Stimulated activated naive CD8-positive, alpha-beta T cell treated with anti-CD3 and anti-CD28 coated beads, Interleukin-15, Interleukin-2, amounts not matched to agents 100 ng/mL and 50 ng/mL, for 24 hours (primary cell): Measurements from ENCODE around the gene AUH.

Experiments
- H3K27ac Mint-ChIP-seq: one replicate; pipeline ENCODE4 v1.8.0; 2021; ENCODE audit warnings: mild to moderate bottlenecking, mixed read lengths
- H3K27me3 Mint-ChIP-seq: one replicate; pipeline ENCODE4 v1.8.0; 2021; ENCODE audit warnings: mixed read lengths
- H3K36me3 Mint-ChIP-seq: one replicate; pipeline ENCODE4 v1.8.0; 2021; ENCODE audit warnings: low read depth, mixed read lengths
- H3K4me1 Mint-ChIP-seq: one replicate; pipeline ENCODE4 v1.8.0; 2021; ENCODE audit warnings: low read depth, mixed read lengths
- H3K4me3 Mint-ChIP-seq: one replicate; pipeline ENCODE4 v1.8.0; 2021; ENCODE audit warnings: mild to moderate bottlenecking, mixed read lengths
- H3K9me3 Mint-ChIP-seq: one replicate; pipeline ENCODE4 v1.8.0; 2021; ENCODE audit warnings: mixed read lengths

The AUH gene

DNA sequence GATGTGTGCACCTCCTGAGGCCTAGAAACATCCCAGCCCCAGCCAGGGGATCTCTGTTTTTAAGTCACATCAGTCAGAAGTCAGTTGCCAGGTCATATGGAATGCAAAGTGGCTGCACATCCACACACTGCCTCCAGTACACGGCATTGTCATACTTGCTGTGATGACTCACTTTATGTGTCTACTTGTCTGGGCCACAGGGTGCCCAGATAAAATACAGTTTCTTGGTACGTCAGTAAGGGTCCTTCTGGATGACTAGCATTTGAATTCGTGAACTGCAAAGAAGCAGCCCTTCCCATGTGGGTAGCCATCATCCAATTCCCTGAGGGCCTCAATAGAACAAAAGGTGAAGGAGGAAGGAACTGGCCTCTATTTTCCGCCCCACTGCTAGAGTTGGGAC, 27.7 kb downstream of the AUH start:
- Mint-ChIP-seq H3K36me3 (peaks cover 50% of the 10 kb centered on the region), H3K9me3 (peaks cover 7% of the 10 kb centered on the region), H3K4me1 (peaks cover 6% of the 10 kb centered on the region), H3K27ac (no peak overlapping the region), H3K27me3 (no peaks in the 10 kb centered on the region), H3K4me3 (no peak overlapping the region)

DNA sequence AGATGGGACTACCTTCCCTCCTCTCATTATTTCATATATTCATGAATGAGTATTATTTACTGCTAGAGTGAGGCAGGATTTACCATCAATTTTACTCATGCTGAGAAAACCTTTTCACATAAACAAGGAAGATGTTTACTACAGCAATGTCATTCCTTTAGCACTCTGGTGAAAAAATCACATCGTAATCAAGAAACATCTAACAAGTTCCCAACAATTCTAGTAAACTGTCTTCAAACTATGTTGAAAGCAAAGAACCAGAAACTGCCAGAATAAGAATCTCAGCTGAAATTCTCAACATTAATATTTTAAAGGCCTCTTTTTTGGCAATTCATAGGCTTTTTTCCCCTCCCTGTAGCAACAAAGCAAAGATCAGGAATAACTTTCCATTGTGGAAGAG, 28.2 kb downstream of the AUH start:
- Mint-ChIP-seq H3K9me3 (peaks cover 7% of the 10 kb centered on the region), H3K27ac (no peak overlapping the region), H3K36me3 (peaks cover 52% of the 10 kb centered on the region), H3K27me3 (no peaks in the 10 kb centered on the region), H3K4me1 (peaks cover 6% of the 10 kb centered on the region), H3K4me3 (no peak overlapping the region)

DNA sequence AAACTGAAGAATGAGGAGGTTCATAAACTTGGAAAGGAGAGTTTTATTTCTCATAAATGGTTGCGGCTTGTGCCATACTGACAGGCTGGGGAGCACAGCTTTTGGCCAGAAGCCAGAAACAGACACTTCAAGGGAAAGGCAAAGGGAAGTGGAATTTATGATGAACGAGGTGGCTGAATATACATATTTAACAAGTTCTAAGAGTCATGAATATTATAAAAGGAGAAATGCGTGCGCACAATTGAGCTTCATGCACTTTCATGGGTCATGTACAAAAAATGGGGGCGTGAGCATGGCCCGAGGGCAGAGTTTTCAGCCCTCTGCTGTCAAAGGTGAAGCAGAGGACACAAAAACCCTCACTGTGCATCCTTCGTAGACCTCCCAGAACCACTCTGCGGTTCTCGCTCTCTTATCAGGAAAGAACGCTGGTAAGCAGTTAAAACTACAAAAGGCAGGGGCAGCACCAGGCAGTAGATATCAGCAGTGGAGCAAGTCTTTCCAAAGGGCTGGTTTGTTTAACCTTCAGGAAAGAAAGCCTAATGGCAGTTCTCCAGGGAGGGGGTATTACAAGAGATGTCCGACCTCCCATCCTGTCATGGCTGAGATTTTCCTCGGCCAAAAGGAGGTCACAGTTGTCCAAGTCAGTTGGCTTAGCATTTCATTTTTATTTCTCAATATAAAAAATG, 29.0 kb downstream of the AUH start:
- Mint-ChIP-seq H3K27ac (no peak overlapping the region), H3K27me3 (no peaks in the 10 kb centered on the region), H3K36me3 (peaks cover 51% of the 10 kb centered on the region), H3K4me3 (no peak overlapping the region), H3K4me1 (peaks cover 6% of the 10 kb centered on the region), H3K9me3 (peaks cover 7% of the 10 kb centered on the region)

GRCh38 chr9:91331849-91332248, 29.9 kb downstream of the AUH start:
- H3K4me1 Mint-ChIP-seq = peaks cover 6% of the 10 kb centered on the region
- no peak overlapping the region for H3K4me3 Mint-ChIP-seq
- H3K9me3 Mint-ChIP-seq = peaks cover 7% of the 10 kb centered on the region
- no peak overlapping the region for H3K27ac Mint-ChIP-seq
- H3K36me3 Mint-ChIP-seq = peaks cover 57% of the 10 kb centered on the region
- no peaks in the 10 kb centered on the region for H3K27me3 Mint-ChIP-seq

DNA sequence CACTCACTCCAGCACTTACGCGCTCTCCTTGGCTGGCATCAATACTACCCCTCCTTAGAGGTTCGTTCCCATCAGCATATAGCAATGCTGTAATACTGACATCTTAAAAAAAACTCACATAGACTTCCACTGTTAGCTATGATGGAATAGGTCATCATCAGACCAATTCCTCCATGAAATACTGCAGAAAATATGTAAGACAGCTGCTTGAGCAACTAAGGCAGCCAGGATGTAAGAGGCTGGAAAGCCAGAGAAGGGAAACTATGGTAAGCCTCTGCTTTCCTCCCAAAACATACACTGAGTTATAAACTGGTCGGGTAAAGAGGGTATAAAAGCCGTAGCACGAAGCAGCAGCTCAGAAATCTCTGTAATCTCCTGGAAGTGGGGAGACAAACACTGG, 33.5 kb downstream of the AUH start:
- Mint-ChIP-seq H3K27ac (no peak overlapping the region), H3K4me3 (no peak overlapping the region), H3K9me3 (peaks cover 7% of the 10 kb centered on the region), H3K4me1 (peaks cover 6% of the 10 kb centered on the region), H3K36me3 (peaks cover 54% of the 10 kb centered on the region), H3K27me3 (no peaks in the 10 kb centered on the region)

DNA sequence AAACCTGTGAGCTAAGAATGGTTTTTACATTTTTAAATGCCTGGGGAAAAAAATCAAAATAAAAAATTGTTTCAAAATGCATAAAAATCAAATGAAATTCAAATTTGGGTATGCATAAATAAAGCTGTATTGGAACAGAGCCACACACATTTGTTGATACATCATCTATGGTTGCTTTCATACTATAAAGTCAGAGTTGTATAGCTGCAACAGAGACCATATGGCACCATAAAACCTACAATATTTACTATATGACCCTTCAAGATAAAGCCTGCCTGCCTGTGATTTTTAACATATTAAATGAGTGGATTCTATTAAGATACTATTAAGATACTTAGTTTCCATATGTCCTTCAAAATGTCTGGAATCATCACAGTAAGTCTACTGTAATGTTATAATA, 40.0 kb downstream of the AUH start:
- Mint-ChIP-seq H3K9me3 (no peaks in the 10 kb centered on the region), H3K27me3 (no peaks in the 10 kb centered on the region), H3K4me3 (no peak overlapping the region), H3K27ac (no peak overlapping the region), H3K36me3 (peaks cover 46% of the 10 kb centered on the region), H3K4me1 (no peaks in the 10 kb centered on the region)

DNA sequence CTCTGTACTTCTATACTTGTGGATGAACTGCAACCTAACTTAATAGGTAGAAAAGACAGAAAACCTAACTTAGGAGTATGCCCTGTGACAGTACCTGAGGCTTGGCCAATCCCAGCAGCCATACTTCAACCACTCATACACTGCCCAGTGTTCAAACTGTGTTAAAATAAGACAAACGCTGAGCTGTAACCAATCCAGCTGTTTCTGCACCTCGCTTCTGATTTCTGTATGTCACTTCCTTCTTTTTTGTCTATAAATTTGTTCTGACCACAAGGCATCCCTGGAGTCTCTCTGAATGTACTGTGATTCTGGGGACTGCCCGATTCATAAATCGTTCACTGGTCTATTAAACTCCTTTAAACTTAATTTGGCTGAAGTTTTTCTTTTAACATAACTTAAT, 41.4 kb downstream of the AUH start:
- Mint-ChIP-seq H3K4me1 (no peaks in the 10 kb centered on the region), H3K9me3 (no peaks in the 10 kb centered on the region), H3K27me3 (no peaks in the 10 kb centered on the region), H3K4me3 (no peak overlapping the region), H3K36me3 (peaks cover 58% of the 10 kb centered on the region), H3K27ac (no peak overlapping the region)

GRCh38 chr9:91316093-91316492, 45.6 kb downstream of the AUH start:
- Mint-ChIP-seq H3K27me3 (no peaks in the 10 kb centered on the region), H3K27ac (no peak overlapping the region), H3K4me1 (peaks cover 4% of the 10 kb centered on the region), H3K36me3 (peaks cover 60% of the 10 kb centered on the region), H3K9me3 (no peaks in the 10 kb centered on the region), H3K4me3 (no peak overlapping the region)

DNA sequence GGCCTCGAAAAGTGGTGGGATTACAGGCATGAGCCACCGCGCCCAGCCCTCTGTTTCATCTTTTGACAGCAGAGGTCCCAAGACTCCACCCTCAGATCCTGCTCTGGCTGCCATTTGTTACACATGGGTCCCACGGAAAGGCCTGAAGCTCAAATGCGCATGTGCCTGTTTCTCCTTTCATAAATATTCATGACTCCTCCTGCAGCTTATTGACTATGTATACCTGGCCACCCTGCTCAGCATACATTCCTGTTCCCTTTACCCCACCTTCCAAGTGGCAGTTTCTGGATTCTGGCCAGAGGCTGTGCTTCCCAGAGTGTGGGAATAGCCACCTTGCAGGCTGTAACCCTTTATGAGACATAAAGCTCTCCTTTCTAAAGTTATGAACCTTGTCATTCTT, 46.5 kb downstream of the AUH start:
- H3K9me3 Mint-ChIP-seq = no peaks in the 10 kb centered on the region
- no peak overlapping the region for H3K4me3 Mint-ChIP-seq
- peaks cover 4% of the 10 kb centered on the region for H3K4me1 Mint-ChIP-seq
- peaks cover 63% of the 10 kb centered on the region for H3K36me3 Mint-ChIP-seq
- H3K27ac Mint-ChIP-seq = no peak overlapping the region
- H3K27me3 Mint-ChIP-seq = no peaks in the 10 kb centered on the region

- Mint-ChIP-seq H3K27me3 (no peaks in the 10 kb centered on the region), H3K4me3 (no peak overlapping the region), H3K27ac (no peak overlapping the region), H3K9me3 (no peaks in the 10 kb centered on the region), H3K4me1 (peaks cover 9% of the 10 kb centered on the region), H3K36me3 (peaks cover 54% of the 10 kb centered on the region)
Observed at GRCh38 chr9:91312717-91313325, 48.9 kb downstream of the AUH start.

GRCh38 chr9:91310037-91310436, 51.7 kb downstream of the AUH start:
- Mint-ChIP-seq H3K36me3 (peaks cover 48% of the 10 kb centered on the region), H3K27ac (no peak overlapping the region), H3K4me1 (peaks cover 9% of the 10 kb centered on the region), H3K9me3 (no peaks in the 10 kb centered on the region), H3K27me3 (no peaks in the 10 kb centered on the region), H3K4me3 (no peak overlapping the region)

DNA sequence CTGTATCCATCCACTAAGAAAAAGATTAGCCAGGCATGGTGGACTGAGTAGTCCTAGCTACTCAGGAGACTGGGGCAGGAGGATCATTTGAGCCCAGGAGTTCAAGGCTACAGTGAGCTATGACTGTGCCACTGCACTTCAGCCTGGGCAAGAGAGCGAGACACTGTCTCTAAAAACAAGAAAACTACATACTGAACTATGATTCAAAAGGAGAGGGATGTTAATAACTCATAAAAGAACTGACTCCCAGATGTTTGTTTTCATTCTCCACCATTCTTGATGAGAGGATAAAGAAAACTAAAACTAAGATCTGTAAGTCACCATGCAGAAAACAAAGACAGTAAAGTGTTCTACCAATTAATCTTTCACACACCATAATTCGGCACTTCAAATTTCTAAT, 53.5 kb downstream of the AUH start:
- H3K4me3 Mint-ChIP-seq = no peak overlapping the region
- H3K27me3 Mint-ChIP-seq = no peaks in the 10 kb centered on the region
- H3K36me3 Mint-ChIP-seq = peaks cover 47% of the 10 kb centered on the region
- no peaks in the 10 kb centered on the region for H3K9me3 Mint-ChIP-seq
- H3K4me1 Mint-ChIP-seq = peaks cover 9% of the 10 kb centered on the region
- no peak overlapping the region for H3K27ac Mint-ChIP-seq

DNA sequence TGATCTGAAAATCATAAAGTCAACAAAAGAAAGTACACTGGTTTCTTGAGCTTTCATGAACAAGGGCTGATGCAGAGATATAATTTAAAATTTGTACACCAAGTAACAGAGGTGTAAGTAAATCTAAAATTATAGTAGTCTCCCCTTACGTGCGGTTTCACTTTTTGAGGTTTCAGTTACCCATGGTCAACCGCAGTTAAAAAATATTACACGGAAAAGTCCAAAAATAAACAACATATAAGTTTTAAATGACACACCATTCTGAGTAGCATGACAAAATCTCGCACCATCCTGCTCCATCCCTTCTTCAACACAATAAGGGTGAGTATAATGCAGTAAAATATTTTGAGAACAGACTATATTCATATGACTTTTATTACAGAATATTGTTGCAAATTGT, 54.4 kb downstream of the AUH start:
- H3K36me3 Mint-ChIP-seq = peaks cover 41% of the 10 kb centered on the region
- H3K4me1 Mint-ChIP-seq = peaks cover 9% of the 10 kb centered on the region
- no peaks in the 10 kb centered on the region for H3K27me3 Mint-ChIP-seq
- H3K4me3 Mint-ChIP-seq = no peak overlapping the region
- no peak overlapping the region for H3K27ac Mint-ChIP-seq
- no peaks in the 10 kb centered on the region for H3K9me3 Mint-ChIP-seq

- no peaks in the 10 kb centered on the region for H3K27me3 Mint-ChIP-seq
- H3K4me3 Mint-ChIP-seq = no peak overlapping the region
- peaks cover 9% of the 10 kb centered on the region for H3K4me1 Mint-ChIP-seq
- no peaks in the 10 kb centered on the region for H3K9me3 Mint-ChIP-seq
- no peak overlapping the region for H3K27ac Mint-ChIP-seq
- H3K36me3 Mint-ChIP-seq = peaks cover 36% of the 10 kb centered on the region
Observed at GRCh38 chr9:91306296-91306630, 55.5 kb downstream of the AUH start.

DNA sequence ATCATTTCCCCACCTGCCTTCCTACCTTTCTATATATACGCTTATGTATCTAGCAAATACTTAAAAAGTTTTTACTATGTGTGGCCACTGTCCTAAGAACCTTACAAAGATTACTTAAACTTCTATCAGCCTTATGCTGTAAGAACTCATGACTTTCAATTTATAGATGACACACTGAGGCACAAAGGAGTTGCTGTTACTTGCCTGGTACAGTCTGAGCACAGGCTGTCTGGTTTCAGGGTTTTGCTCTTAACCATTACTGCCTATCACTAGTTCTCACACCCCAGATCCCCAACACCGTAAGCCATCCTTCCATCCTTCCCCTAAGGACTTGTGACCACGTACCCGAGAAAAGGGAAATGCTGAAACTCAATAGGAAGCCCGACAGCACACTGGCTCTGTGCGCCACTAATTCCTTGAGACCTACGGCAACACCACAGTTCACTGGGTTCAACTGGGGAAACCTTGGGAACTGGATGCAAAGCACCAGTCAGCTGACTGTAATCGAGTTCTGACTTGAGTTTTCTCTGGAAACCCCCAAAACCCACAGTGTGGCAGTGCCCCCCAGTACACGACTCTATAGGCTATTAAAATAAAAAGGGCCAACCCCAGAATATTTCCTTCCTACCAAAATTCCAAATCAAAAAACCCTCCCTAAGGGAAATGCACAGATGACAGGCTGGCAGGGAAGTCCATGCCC, 56.0 kb downstream of the AUH start:
- Mint-ChIP-seq H3K9me3 (no peaks in the 10 kb centered on the region), H3K36me3 (peaks cover 34% of the 10 kb centered on the region), H3K4me3 (no peak overlapping the region), H3K4me1 (peaks cover 9% of the 10 kb centered on the region), H3K27me3 (no peaks in the 10 kb centered on the region), H3K27ac (no peak overlapping the region)
